ENCODE measurements around the gene EIF4EBP2. TPM values are rescaled to one million over a fixed set of nuclear protein-coding genes. Genes with fewer than 3 reads are reported as not detected.

EIF4EBP2 gene
- total and polyA plus RNA-seq, 2 of the 13 experiments (the other 11 are each of a cell fraction or from before 2014, with no cell fraction given), result 16.9 to 22.0 TPM

GRCh38 chr10:70405037-70405824 lies 1.3 kb downstream of the EIF4EBP2 start (continued):
- TF ChIP-seq, protein P1, sequence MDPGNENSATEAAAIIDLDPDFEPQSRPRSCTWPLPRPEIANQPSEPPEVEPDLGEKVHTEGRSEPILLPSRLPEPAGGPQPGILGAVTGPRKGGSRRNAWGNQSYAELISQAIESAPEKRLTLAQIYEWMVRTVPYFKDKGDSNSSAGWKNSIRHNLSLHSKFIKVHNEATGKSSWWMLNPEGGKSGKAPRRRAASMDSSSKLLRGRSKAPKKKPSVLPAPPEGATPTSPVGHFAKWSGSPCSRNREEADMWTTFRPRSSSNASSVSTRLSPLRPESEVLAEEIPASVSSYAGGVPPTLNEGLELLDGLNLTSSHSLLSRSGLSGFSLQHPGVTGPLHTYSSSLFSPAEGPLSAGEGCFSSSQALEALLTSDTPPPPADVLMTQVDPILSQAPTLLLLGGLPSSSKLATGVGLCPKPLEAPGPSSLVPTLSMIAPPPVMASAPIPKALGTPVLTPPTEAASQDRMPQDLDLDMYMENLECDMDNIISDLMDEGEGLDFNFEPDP (CRISPR knock-in tag; conservative IDR thresholded peaks at IDR 0.05), result no peak
- TF ChIP-seq ZNF644 (CRISPR knock-in tag; IDR thresholded peaks at IDR 0.05; ENCODE audit: low read depth) (no peak), KDM2A (CRISPR knock-in tag; IDR thresholded peaks at IDR 0.05; ENCODE audit: borderline replicate concordance, low read depth) (peak; percentile 33; the same call in 1 of the 2 replicates), FLYWCH1 (CRISPR knock-in tag; IDR thresholded peaks at IDR 0.05) (no peak), ZNF335 (CRISPR knock-in tag; IDR thresholded peaks at IDR 0.05) (peak; percentile 32; the same call in 1 of the 2 replicates), PAF1 (CRISPR knock-in tag; IDR thresholded peaks at IDR 0.05) (no peak), ZNF280B (CRISPR knock-in tag; IDR thresholded peaks at IDR 0.05; ENCODE audit: borderline replicate concordance) (no peak), MAFF (IDR thresholded peaks at IDR 0.05; ENCODE audit: low read depth, low read length) (no peak), ZNF33A (CRISPR knock-in tag; IDR thresholded peaks at IDR 0.05; ENCODE audit: borderline replicate concordance) (no peak), ZNF790 (CRISPR knock-in tag; IDR thresholded peaks at IDR 0.05; ENCODE audit: borderline replicate concordance) (no peak), ZNF121 (CRISPR knock-in tag; IDR thresholded peaks at IDR 0.05) (no peak; the same call in 1 of the 2 replicates), PBX2 (CRISPR knock-in tag; IDR thresholded peaks at IDR 0.05) (no peak), HOXA9 (CRISPR knock-in tag; IDR thresholded peaks at IDR 0.05; ENCODE audit: borderline replicate concordance) (no peak), E2F5 (CRISPR knock-in tag; conservative IDR thresholded peaks at IDR 0.05) (no peak), ZNF260 (CRISPR knock-in tag; IDR thresholded peaks at IDR 0.05; ENCODE audit: borderline replicate concordance, low read depth) (no peak), ZNF713 (CRISPR knock-in tag; IDR thresholded peaks at IDR 0.05) (no peak), ZNF605 (CRISPR knock-in tag; IDR thresholded peaks at IDR 0.05) (no peak), ZNF17 (CRISPR knock-in tag; IDR thresholded peaks at IDR 0.05) (no peak)
- TF ChIP-seq, protein P2, sequence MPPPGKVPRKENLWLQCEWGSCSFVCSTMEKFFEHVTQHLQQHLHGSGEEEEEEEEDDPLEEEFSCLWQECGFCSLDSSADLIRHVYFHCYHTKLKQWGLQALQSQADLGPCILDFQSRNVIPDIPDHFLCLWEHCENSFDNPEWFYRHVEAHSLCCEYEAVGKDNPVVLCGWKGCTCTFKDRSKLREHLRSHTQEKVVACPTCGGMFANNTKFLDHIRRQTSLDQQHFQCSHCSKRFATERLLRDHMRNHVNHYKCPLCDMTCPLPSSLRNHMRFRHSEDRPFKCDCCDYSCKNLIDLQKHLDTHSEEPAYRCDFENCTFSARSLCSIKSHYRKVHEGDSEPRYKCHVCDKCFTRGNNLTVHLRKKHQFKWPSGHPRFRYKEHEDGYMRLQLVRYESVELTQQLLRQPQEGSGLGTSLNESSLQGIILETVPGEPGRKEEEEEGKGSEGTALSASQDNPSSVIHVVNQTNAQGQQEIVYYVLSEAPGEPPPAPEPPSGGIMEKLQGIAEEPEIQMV (CRISPR knock-in tag; IDR thresholded peaks at IDR 0.05; ENCODE audit: low read depth), result no peak; the same call in 1 of the 2 replicates
- TF ChIP-seq, protein P3, sequence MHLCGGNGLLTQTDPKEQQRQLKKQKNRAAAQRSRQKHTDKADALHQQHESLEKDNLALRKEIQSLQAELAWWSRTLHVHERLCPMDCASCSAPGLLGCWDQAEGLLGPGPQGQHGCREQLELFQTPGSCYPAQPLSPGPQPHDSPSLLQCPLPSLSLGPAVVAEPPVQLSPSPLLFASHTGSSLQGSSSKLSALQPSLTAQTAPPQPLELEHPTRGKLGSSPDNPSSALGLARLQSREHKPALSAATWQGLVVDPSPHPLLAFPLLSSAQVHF (CRISPR knock-in tag; IDR thresholded peaks at IDR 0.05), result no peak
- TF ChIP-seq, protein P4, sequence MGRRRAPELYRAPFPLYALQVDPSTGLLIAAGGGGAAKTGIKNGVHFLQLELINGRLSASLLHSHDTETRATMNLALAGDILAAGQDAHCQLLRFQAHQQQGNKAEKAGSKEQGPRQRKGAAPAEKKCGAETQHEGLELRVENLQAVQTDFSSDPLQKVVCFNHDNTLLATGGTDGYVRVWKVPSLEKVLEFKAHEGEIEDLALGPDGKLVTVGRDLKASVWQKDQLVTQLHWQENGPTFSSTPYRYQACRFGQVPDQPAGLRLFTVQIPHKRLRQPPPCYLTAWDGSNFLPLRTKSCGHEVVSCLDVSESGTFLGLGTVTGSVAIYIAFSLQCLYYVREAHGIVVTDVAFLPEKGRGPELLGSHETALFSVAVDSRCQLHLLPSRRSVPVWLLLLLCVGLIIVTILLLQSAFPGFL (CRISPR knock-in tag; IDR thresholded peaks at IDR 0.05), result no peak
